AML-193 (cell line): ENCODE measurements around the gene MMS22L.

ENCODE experiments used
- DNase-seq, 2 experiments: peaks; one replicate each; lab custom pipeline; 2025; lab: John Stamatoyannopoulos, UW

MMS22L gene

GRCh38 chr6:97282726-97283617 lies at the start of gene MMS22L:
MMS22L (minus strand) TSS chr6:97283216; CDS start chr6:97282477, 739 bp downstream.
- DNase-seq: peak; percentile 93 to 95

- no peak for DNase-seq
Observed at GRCh38 chr6:97322811-97323210, 39.8 kb upstream of the MMS22L start.

GRCh38 chr6:97322226-97322625 lies 39.2 kb upstream of the MMS22L start:
- no peak for DNase-seq

GRCh38 chr6:97316978-97317377 lies 34.0 kb upstream of the MMS22L start:
- no peak for DNase-seq

GRCh38 chr6:97312241-97312640 lies 29.2 kb upstream of the MMS22L start:
- no peak for DNase-seq

DNA sequence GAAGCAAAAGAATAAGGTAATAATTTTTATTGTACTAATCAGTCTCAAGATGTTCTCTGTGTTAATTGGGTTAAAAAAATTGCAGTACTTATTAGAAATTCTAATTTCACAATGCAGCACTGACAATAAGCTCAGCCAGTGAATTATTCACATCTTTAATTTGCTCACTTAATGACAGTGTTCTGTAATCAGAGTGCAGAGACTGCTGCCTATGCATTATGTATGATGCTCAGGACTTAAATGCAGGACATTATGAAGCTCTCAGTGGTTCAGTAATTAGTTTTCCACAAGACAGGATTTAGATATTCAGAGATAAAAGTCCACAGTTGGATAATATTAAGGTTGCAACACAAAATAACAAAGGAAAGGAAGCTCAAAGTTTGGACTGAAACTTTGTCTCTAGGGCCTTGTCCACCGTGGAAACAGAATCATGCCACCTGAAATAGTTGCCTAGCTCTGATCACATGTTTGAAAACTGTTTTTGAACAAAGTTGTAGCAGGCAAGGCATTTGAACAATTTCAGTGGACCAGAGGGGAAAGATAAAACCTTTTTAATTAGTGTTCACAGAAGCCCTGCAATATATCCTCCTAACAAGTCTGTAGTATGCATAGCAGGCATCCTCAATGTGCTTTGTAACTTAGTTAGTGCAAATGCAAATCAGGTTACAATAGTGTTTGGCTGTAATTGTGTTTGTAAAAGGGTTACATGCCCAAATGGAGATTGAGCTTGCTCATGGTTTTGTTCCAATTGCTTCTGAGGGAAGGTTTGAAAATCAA lies 23.7 kb upstream of the MMS22L start:
- DNase-seq: no peak

- no peak for DNase-seq
Observed at GRCh38 chr6:97305414-97306066, 22.5 kb upstream of the MMS22L start.

GRCh38 chr6:97304701-97305100 lies 21.7 kb upstream of the MMS22L start:
- DNase-seq: no peak

DNA sequence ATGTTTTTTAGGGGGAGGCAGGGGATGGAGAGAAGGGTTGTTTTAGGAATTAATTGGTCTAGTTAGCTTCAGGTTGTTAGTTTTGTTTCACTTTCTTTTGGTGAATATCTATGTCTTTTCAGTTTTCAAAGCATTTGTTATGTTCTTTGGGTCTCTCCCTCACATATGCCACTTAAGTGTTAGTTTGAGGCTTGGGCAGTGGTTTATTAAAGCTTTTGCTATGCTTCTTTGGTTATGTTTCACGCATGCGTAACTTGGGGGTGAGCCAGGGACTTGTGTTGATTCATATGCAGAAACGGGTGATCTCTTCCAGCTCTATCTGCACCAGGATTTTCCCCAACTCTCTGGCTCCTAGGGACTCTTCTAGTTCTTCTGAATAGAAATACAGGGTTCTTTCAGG lies 11.4 kb upstream of the MMS22L start:
- no peak for DNase-seq

DNA sequence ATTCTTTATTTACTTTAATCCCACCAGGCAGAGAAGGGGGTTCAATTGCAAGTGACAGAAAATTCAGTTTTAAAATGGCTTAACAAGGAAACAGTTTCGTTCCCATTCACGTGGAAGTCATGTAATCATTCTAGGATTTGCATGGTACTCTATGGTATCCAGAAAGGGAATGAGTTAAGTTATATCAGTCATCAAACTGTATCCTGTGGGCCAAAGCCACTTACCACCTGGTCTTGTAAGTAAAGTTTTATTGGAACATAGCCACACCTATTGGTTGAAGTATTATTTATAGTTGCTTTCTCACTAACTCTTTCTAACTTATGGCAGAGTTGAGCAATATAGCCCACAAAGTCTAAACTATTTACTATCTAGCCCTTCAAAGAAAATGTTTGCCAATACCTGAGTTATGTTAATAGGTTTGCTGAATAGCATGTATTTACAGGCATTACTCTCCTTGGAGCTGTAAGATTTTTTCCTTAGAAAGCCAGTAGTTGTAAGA lies 10.2 kb upstream of the MMS22L start:
- DNase-seq: no peak

DNA sequence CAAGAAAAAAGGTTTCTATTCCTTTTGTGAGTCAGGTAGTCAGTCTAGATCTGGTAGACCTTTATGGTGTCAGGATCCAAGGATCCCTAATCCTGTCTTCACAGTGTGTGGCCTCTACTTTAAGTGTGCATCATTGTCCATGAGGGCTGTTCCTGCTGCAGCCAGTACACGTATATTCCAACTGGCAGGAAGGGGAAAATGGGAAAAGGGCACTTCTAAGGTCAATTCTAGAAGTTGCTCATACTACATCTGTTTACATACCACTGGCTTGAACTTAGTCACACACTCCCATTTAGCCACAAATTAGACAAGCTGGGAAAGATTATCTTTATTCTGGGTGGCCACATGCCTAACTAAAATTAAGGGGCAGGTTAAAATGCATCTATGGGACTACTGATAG lies 9.7 kb upstream of the MMS22L start:
- DNase-seq: no peak

GRCh38 chr6:97291896-97292295 lies 8.9 kb upstream of the MMS22L start:
- DNase-seq: no peak

DNA sequence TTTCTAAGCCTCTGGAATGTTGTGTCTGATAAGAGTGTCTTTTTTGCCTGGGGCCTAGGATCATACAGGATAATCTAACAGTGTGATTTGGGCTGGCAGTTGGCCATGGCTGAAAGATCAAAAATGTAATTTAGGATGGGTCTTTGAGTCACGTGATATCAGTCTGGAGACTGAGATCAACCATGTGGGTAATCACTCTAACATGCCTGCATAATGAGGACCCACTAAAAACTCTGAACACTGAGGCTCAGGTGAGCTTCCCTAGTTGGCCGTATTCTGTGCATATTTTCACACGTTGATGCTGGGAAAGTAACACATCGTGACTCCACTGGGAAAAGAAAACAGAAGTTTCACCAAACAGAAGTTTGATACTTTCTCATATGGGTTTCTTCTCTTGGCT lies 6.3 kb upstream of the MMS22L start:
- no peak for DNase-seq

DNA sequence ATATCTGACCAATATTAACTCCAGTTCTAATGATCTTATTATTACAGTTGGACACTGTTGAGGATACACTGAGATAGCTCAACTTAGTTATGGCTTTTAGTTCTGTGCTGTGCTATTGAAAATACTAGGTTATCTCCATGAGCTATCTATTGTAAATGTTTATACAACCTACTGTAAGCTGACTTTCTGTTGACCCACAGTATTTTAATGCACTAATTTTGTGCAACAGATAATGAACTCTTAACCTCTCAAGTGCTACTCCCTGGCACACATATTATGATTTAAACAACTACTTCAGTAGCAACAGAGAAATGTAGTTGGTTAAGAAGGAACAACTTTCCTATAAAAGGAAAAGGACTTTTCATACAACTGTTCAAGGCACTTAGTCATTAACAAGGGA lies 5.2 kb upstream of the MMS22L start:
- no peak for DNase-seq

DNA sequence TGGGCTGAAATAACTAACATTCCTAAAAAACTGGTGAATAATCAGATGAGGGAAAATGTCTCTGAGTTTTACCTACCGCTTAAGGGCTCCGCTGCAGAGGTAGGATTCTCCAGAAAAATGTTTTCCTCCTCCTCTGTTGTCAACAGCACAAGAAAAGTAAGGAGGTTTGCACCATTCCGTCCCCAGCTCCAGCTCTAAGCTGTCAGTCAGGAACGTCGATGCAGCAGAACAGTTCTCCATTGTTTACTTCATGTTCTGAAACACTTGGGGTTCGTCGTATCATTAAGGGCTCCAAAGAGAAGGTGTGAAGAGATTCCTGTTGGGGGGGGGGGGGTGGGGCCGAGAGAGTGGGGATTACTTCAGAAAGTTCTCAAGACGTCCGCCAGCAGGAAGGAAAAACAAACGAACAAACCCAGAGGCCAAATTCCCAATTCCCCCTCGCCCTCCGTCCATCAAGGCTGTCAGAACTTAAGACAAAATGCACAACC lies 734 bp downstream of the MMS22L start:
- DNase-seq: peak; percentile 32 to 44

GRCh38 chr6:97280766-97281165 lies 2.2 kb downstream of the MMS22L start:
- DNase-seq: no peak

GRCh38 chr6:97275804-97276203 lies 7.2 kb downstream of the MMS22L start:
- DNase-seq: no peak

DNA sequence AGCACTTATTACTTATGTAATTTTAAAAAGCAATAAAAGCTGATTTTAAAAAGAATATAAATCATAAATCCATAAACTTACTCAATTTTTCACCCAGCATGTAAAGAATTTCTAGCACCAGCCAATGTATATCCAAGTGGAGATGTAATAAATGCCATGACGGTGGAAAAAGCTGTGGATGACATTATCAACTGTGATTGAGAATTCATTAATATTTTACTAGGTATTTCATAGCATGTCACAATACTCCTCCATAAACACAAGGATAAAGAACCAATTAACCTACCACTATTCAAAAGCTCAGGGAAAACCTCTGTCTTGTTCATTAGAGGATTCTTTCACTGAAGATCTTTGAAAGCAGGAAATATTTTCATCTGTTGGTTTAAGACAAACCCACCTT lies 13.2 kb downstream of the MMS22L start:
- no peak for DNase-seq

DNA sequence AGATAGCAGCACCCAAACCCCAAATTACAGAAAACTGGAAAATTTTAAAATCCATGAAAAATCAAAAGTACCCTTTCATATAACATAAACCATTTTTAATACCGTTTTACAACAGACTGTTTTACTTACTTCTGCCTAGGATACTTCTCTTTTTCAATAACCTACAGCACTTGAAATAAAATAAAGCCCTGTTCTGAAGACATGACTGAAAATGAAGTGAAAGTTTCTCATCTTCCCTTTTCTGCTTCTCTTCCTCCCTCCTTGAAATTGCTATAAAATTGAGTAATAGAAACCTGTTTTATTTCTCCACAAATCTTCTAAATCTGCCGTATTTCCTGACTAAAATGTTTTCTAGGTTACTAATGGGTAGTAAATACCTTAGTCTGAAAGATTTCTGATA lies 20.3 kb downstream of the MMS22L start:
- DNase-seq: no peak

GRCh38 chr6:97246842-97247241 lies 36.2 kb downstream of the MMS22L start:
- no peak for DNase-seq

GRCh38 chr6:97240222-97240621 lies 42.8 kb downstream of the MMS22L start:
- no peak for DNase-seq

DNA sequence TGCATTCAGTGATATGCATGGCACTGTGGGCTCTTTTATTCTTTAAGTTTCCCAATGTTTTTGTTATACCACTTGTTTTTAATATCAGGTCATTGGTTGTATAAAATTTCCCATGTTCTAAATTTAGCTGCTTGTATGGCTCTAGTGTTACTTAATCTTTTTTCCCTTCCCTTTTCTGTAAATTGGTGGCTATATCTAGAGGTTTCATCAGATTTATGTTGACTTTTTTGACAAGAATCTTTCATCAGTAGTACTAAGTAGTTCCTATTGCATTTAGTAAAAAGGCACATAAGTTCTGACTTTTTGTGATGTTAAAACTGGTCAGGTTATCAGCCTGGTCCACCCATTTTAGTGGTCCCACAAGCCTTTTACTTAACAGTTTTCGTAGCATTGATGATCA lies 51.1 kb downstream of the MMS22L start:
- DNase-seq: no peak
